ENCODE data around the gene ENDOV. TPM values are rescaled to one million over a fixed set of nuclear protein-coding genes. Genes with fewer than 3 reads are reported as not detected.

Gene ENDOV
- total RNA-seq, 2 experiments from 2014 or later: 16.8 to 18.1 TPM

GRCh38 chr17:80387071-80387470, 27.9 kb upstream of the ENDOV start:
- H3K27me3 Mint-ChIP-seq: no peaks in the 10 kb centered on the region
- ChIA-PET CTCF (no interaction called here), POLR2A (interaction anchor here (0.7 kb wide), 1 partner anchor 9 kb away, joined by 3 read pairs; no protein-coding TSS in a partner anchor)
- H3K27ac Mint-ChIP-seq: no peak overlapping the region
- H3K9me3 Mint-ChIP-seq: no peaks in the 10 kb centered on the region
- no peak for ATAC-seq
- H3K4me3 Mint-ChIP-seq: no peak overlapping the region
- peaks cover 58% of the 10 kb centered on the region for H3K36me3 Mint-ChIP-seq (ENCODE audit: low read depth)
- no peak for DNase-seq
- H3K4me1 Mint-ChIP-seq (ENCODE audit: low read depth): no peaks in the 10 kb centered on the region
- intact Hi-C loops (cut with micrococcal nuclease): no loop called here
- no peak for TF ChIP-seq CTCF (IDR thresholded peaks at IDR 0.05)

GRCh38 chr17:80388175-80388574, 26.8 kb upstream of the ENDOV start:
- Mint-ChIP-seq H3K27ac (no peak overlapping the region), H3K27me3 (no peaks in the 10 kb centered on the region), H3K9me3 (no peaks in the 10 kb centered on the region), H3K4me1 (ENCODE audit: low read depth) (no peaks in the 10 kb centered on the region), H3K4me3 (no peak overlapping the region), H3K36me3 (ENCODE audit: low read depth) (peaks cover 54% of the 10 kb centered on the region)
- CTCF ChIA-PET: no interaction called here
- ATAC-seq (no peak), DNase-seq (no peak)
- POLR2A ChIA-PET: no interaction called here
- no peak for TF ChIP-seq CTCF (IDR thresholded peaks at IDR 0.05)
- intact Hi-C loops (cut with micrococcal nuclease): no loop called here

GRCh38 chr17:80388601-80389000, 26.4 kb upstream of the ENDOV start:
- ATAC-seq (no peak), DNase-seq (no peak)
- ChIA-PET CTCF (no interaction called here), POLR2A (no interaction called here)
- no peak overlapping the region for H3K4me3 Mint-ChIP-seq
- no peak overlapping the region for H3K27ac Mint-ChIP-seq
- no peak for TF ChIP-seq CTCF (IDR thresholded peaks at IDR 0.05)
- intact Hi-C loops (cut with micrococcal nuclease): no loop called here
- H3K27me3 Mint-ChIP-seq: no peaks in the 10 kb centered on the region
- H3K9me3 Mint-ChIP-seq: no peaks in the 10 kb centered on the region
- H3K36me3 Mint-ChIP-seq (ENCODE audit: low read depth): peaks cover 54% of the 10 kb centered on the region
- H3K4me1 Mint-ChIP-seq (ENCODE audit: low read depth): no peaks in the 10 kb centered on the region

- no peak for TF ChIP-seq CTCF (IDR thresholded peaks at IDR 0.05)
- H3K36me3 Mint-ChIP-seq (ENCODE audit: low read depth): peaks cover 50% of the 10 kb centered on the region
- ATAC-seq: no peak
- ChIA-PET CTCF (no interaction called here), POLR2A (interaction anchor here (0.9 to 1.4 kb wide), 2 partner anchors 8 to 9 kb away, joined by 3 read pairs; no protein-coding TSS in a partner anchor)
- no peaks in the 10 kb centered on the region for H3K9me3 Mint-ChIP-seq
- H3K27ac Mint-ChIP-seq: no peak overlapping the region
- no peaks in the 10 kb centered on the region for H3K27me3 Mint-ChIP-seq
- intact Hi-C loops (cut with micrococcal nuclease): no loop called here
- no peak for DNase-seq
- H3K4me3 Mint-ChIP-seq: no peak overlapping the region
- no peaks in the 10 kb centered on the region for H3K4me1 Mint-ChIP-seq (ENCODE audit: low read depth)
Observed at GRCh38 chr17:80389011-80389995, 25.7 kb upstream of the ENDOV start.

GRCh38 chr17:80393241-80393890, 21.6 kb upstream of the ENDOV start:
- ATAC-seq: no peak
- no peaks in the 10 kb centered on the region for H3K27me3 Mint-ChIP-seq
- peaks cover 26% of the 10 kb centered on the region for H3K36me3 Mint-ChIP-seq (ENCODE audit: low read depth)
- H3K27ac Mint-ChIP-seq: no peak overlapping the region
- DNase-seq: no peak
- H3K4me3 Mint-ChIP-seq: no peak overlapping the region
- ChIA-PET CTCF (no interaction called here), POLR2A (interaction anchor here (1.3 kb wide), 1 partner anchor 16 kb away, joined by 4 read pairs; no protein-coding TSS in a partner anchor)
- no peaks in the 10 kb centered on the region for H3K9me3 Mint-ChIP-seq
- intact Hi-C loops (cut with micrococcal nuclease): no loop called here
- no peak for TF ChIP-seq CTCF (IDR thresholded peaks at IDR 0.05)
- peaks cover 6% of the 10 kb centered on the region for H3K4me1 Mint-ChIP-seq (ENCODE audit: low read depth)

Measured in activated CD8-positive, alpha-beta T cell treated with anti-CD3 and anti-CD28 coated beads for 36 hours (primary cell).